Muscle layer of duodenum (tissue), 2 donors: ENCODE results near the gene EFNA5.

Source experiments
- H3K27ac ChIP-seq: one replicate; pipeline ENCODE4 v1.7.0; 2013; ENCODE audit warnings: mild to moderate bottlenecking, low read length
- H3K27me3 ChIP-seq: one replicate; pipeline ENCODE4 v1.7.0; 2013; ENCODE audit warnings: low read depth, mild to moderate bottlenecking, control low read depth, low read length
- H3K36me3 ChIP-seq, 2 donors: one replicate each; pipeline ENCODE4 v1.7.0; 2013; ENCODE audit warnings: low read length in 2 of 2, control low read depth in 1 of 2, mild to moderate bottlenecking in 1 of 2; ENCODE audit not compliant: insufficient read depth in 2 of 2, control insufficient read depth in 1 of 2
- H3K4me1 ChIP-seq, 2 donors: one replicate each; pipeline ENCODE4 v1.7.0; 2013; ENCODE audit warnings: low read length in 2 of 2, mild to moderate bottlenecking in 2 of 2, control low read depth in 1 of 2, moderate library complexity in 1 of 2; ENCODE audit not compliant: insufficient read depth in 2 of 2, control insufficient read depth in 1 of 2
- H3K4me3 ChIP-seq, 2 donors: one replicate each; pipeline ENCODE4 v1.7.0; 2013; ENCODE audit warnings: low read length in 2 of 2, low read depth in 1 of 2, mild to moderate bottlenecking in 1 of 2
- H3K9me3 ChIP-seq, 2 donors: one replicate each; pipeline ENCODE4 v1.7.0; 2013; ENCODE audit warnings: low read length in 2 of 2, control low read depth in 1 of 2, mild to moderate bottlenecking in 1 of 2; ENCODE audit not compliant: control insufficient read depth in 1 of 2
- donor health status: healthy.

The EFNA5 gene

DNA sequence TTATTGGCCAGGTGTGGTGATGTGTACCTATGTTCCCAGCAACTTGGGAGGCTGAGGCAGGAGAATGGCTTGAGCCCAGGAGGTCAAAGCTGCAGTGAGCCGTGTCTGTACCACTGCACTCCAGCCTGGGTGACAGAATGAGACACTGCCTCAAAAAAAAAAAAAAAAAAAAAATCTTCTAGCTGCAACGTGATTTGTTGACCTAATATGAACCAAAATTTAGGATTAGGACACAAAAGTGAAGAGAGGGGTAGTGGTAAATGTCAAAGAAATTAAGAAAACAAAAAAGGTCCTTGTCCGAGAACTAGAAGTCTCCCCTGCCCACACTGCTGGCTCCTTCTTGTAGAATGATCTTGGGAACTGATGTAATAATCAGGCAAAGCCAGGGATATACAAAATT, 272.0 kb downstream of the EFNA5 start:
- Histone ChIP-seq H3K4me1 (peaks cover 0 to under 1% of the 10 kb centered on the region in 2 donors), H3K9me3 (no peaks in the 10 kb centered on the region)

DNA sequence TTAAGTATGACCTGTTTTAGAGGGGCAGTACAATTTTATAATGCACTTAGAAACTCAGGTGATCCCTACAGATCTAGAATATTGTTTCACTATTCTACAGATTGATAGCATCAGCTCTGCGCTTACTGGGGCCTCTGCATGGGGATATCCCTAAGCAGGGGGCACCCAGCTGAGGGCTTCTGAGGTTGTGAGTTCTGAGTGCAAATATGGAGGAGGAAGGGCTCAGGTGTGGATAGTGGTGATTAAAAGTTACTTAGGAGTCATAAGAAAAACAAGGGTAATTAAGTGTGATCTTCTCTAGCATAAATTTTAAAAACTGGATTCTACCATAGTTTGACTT, 274.4 kb downstream of the EFNA5 start:
- Histone ChIP-seq H3K27me3 (no peaks in the 10 kb centered on the region), H3K36me3 (no peaks in the 10 kb centered on the region), H3K4me3 (no peak overlapping the region), H3K9me3 (no peaks in the 10 kb centered on the region), H3K4me1 (no peaks in the 10 kb centered on the region), H3K27ac (no peak overlapping the region)

More for the DNA sequence above, 272.0 kb downstream of the EFNA5 start:
- H3K36me3 ChIP-seq = no peaks in the 10 kb centered on the region
- no peak overlapping the region for H3K4me3 ChIP-seq
- no peak overlapping the region for H3K27ac ChIP-seq
- H3K27me3 ChIP-seq = no peaks in the 10 kb centered on the region

DNA sequence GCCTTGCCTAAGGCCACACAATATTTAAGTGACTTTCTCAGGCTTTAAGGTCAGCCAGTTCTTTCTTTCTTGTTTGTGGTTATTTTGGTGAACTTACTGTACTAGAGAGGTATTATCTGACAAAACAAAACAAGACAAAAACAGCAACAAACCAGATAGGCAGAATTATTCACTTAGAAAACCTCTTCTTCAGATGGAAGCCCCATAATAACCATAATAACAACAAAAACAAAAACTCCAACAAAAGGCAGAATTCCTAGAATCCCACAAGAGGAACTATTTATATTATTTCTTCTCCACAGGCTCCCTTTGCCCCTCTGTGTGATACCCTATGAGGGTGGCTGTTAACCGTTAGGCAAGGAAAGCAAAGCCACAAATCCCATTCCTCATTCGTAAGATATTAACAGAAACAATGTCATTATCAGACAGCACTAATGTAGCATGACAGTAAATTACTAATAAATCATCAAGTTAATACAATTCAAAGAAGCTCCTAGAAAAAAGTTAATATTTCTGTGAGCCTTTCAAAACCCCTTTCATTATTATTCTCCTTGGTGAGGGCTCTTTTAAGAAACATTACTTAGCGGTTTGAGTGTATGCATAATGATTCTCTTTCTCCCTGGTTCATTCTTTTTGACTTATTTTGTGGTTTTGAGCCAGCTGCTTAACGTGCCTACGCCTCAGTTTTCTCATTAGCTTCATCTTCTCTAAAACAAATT, 274.9 kb downstream of the EFNA5 start:
- Histone ChIP-seq H3K4me3 (no peak overlapping the region), H3K36me3 (no peaks in the 10 kb centered on the region), H3K9me3 (no peaks in the 10 kb centered on the region), H3K27me3 (no peaks in the 10 kb centered on the region), H3K27ac (no peak overlapping the region), H3K4me1 (no peaks in the 10 kb centered on the region)

DNA sequence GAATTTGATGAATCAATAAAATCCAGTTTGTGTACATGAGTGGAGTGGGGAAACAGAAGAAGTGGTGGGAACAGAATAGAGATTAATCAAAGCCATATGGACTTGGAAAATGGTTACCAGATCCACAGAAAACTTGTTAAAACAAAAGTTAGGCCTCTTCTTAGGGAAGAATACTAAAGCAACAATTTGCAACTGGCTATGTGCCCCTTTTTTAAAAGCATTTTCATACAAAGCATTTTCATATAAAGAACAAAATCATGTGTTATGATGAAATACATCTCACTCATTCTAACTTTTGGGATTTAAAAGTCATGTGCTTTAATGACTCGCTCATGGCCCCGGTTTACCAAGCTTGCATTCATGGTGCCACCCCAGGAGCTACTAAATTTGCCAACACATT, 276.9 kb downstream of the EFNA5 start:
- Histone ChIP-seq H3K4me1 (peaks cover 6 to 7% of the 10 kb centered on the region in 2 donors), H3K27me3 (no peaks in the 10 kb centered on the region), H3K9me3 (no peaks in the 10 kb centered on the region), H3K36me3 (no peaks in the 10 kb centered on the region), H3K4me3 (no peak overlapping the region), H3K27ac (no peak overlapping the region)

DNA sequence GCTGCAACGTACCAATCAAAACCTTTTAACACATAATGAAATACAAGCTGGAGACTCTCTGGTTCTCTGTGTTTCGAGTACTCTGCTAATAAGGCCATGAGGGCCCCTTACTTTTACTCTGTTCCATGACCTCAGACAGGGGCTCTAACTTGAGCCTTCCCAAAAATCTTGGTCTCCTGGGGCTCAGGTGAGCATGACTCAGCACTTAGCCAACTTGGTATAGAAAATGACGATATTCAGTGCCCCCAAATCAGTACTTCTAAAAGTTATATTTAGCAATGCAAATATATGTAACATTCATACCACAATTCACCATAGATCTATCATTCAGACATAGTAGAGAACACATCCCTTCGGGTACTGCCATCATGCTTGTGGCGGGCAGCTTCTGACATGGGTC, 278.9 kb downstream of the EFNA5 start:
- Histone ChIP-seq H3K4me1 (peaks cover 17 to 20% of the 10 kb centered on the region in 2 donors), H3K27ac (no peak overlapping the region), H3K36me3 (no peaks in the 10 kb centered on the region), H3K9me3 (no peaks in the 10 kb centered on the region), H3K4me3 (no peak overlapping the region), H3K27me3 (no peaks in the 10 kb centered on the region)

DNA sequence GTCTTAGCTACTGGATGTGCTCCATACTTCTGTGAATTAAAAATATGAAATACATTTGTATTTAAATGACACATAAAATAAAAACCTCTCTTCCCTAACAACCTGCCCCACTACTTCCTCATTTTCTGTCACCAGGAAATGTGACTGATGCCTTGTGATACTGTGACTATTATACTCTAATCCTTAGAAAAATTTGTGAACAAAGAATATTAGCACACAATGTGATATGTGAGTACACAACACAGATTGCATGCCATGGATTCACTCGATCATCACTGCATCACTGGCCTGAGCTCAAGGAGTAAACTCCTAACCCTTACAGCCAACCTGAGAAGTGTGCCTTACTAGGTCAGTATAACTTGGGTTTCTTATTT, 281.0 kb downstream of the EFNA5 start:
- H3K27me3 ChIP-seq = no peaks in the 10 kb centered on the region
- no peak overlapping the region for H3K27ac ChIP-seq
- peaks cover 17 to 20% of the 10 kb centered on the region in 2 donors for H3K4me1 ChIP-seq
- H3K9me3 ChIP-seq = no peaks in the 10 kb centered on the region
- no peak overlapping the region for H3K4me3 ChIP-seq
- no peaks in the 10 kb centered on the region for H3K36me3 ChIP-seq

DNA sequence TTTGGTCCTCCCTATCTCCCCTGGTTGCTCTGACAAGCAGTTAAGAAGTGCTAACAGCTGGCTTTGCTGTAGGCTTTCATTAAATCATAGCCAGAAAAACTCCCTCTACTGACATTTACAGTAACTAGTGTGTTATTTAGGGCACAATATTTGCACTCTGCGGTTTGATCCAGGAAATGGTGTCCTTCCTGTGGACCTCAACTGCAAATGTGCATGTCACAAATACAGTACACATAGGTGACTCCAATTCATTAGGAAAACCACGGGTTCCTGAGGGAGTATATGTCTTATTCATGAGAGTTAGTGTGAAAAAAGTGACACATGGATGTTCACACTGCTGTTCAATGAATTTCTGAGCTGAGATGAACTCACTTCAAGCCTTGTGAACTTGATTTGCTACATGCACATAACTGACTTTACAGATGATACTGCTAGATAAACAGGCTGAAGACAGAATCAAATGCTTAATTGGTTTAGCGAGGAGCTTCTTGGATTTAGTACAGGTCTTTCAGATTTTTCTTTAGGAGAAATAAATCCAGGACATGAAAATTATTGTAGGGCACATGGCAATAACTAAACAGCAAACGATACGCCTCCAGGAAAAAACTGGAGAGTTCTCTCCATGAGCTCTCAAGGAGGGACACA, 281.5 kb downstream of the EFNA5 start:
- no peaks in the 10 kb centered on the region for H3K27me3 ChIP-seq
- no peaks in the 10 kb centered on the region for H3K9me3 ChIP-seq
- H3K36me3 ChIP-seq = no peaks in the 10 kb centered on the region
- peaks cover 17 to 20% of the 10 kb centered on the region in 2 donors for H3K4me1 ChIP-seq
- no peak overlapping the region for H3K27ac ChIP-seq
- no peak overlapping the region for H3K4me3 ChIP-seq

DNA sequence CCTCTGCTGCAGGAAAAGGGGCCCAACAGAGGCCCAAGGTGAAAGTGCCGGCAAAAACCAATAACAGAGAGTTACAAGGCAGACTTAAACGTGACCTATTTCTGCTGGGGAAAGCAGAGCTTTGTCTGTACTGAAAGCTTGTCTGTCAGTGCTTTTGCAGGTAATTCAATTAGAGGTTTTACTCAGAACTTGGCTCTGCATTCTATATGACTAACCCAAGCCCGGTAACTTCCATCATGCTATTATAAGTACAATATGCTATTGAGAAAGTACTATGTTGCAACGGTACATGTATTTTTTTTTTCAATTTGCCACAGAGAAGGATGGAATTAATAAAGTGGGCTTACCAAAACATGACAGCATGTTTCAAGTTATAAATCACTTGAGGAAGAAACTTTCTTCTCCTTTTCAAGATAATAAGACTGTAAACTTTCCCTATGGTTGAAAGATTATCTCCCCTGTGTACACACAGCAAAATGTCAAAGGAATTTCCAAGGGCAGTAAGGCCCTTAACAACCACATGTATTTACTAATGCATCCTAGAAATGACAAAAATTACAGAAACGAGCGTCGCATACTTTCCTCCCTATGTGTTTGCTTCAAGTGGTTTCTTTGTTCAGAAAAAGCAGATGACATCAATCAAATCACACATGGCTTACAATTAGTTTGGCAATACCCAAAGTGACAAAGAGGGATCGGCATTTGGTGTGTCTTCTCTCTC, 282.4 kb downstream of the EFNA5 start:
- Histone ChIP-seq H3K27me3 (no peaks in the 10 kb centered on the region), H3K4me1 (peaks cover 17 to 20% of the 10 kb centered on the region in 2 donors), H3K36me3 (no peaks in the 10 kb centered on the region), H3K4me3 (no peak overlapping the region), H3K27ac (no peak overlapping the region), H3K9me3 (no peaks in the 10 kb centered on the region)

DNA sequence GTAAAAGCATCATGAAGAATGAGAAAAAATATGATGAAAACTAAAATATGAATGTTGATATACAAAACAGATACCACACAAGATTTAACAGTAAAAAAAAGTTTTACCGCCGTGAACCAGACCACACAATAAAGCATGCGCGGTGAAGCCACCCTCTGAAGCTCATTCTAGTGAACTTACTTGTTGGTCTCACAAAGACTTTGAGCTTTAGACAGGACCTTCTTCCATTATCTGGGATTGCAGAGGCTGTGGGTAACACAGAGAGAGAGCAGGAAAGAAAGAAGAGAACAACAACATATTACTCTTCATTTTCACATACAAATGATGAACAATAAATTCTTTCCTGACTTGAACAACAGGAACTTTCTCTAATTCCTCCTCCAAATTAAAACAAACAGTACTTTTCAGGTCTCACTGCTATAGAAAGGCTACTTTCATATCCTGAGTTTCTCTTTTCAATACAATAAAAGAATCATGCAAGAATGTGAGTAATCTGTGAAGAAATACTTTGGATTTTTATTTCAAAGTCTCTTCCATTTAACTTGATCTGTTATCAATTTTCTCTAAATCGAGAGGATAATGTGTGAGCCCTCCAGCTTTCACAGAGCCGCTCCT, 283.1 kb downstream of the EFNA5 start:
- H3K27me3 ChIP-seq = no peaks in the 10 kb centered on the region
- H3K36me3 ChIP-seq = no peaks in the 10 kb centered on the region
- no peaks in the 10 kb centered on the region for H3K9me3 ChIP-seq
- no peak overlapping the region for H3K27ac ChIP-seq
- peaks cover 17 to 20% of the 10 kb centered on the region in 2 donors for H3K4me1 ChIP-seq
- H3K4me3 ChIP-seq = no peak overlapping the region

DNA sequence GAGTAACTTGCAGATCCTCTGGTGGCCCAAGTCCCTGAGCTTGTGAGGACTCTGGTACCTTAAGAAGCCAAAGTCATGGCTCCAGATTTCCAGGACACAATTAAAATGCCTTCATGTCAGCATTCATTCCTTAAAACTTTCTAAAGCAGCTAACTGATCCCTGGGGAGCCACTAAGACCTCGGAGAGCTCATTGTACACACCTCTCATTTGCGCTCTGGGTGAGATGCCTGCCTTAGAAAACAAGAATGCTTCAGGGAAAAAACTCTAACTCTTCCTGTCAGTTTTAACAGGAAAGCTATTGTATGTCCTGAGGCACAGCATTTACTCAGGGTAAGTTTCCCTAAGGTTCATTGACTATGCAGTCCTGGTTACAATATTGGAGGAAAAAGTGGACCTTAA, 285.0 kb downstream of the EFNA5 start:
- Histone ChIP-seq H3K27ac (no peak overlapping the region), H3K27me3 (no peaks in the 10 kb centered on the region), H3K4me1 (peaks cover 17 to 20% of the 10 kb centered on the region in 2 donors), H3K4me3 (no peak overlapping the region), H3K36me3 (no peaks in the 10 kb centered on the region), H3K9me3 (no peaks in the 10 kb centered on the region)

DNA sequence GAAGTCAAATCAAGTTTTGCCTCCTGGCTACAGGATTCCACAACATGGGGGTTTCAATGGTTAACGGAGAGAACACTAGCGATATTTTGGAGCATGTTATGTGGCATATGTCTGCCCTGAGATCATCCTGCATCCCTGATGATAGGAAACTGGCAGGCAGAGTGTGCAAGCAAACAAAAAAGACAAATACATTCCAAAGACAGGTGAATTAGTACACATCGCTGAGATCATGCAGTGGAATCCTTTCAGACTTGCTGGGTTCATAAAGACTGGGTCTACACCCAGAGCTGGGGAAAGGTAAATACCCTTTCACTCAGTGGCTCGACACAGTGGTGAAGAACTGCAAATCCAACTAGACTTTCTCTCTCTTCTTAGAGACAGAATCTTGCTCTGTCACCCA, 286.5 kb downstream of the EFNA5 start:
- H3K4me3 ChIP-seq = no peak overlapping the region
- H3K9me3 ChIP-seq = no peaks in the 10 kb centered on the region
- H3K27me3 ChIP-seq = no peaks in the 10 kb centered on the region
- no peaks in the 10 kb centered on the region for H3K36me3 ChIP-seq
- H3K27ac ChIP-seq = no peak overlapping the region
- peaks cover 15 to 18% of the 10 kb centered on the region in 2 donors for H3K4me1 ChIP-seq
